GM18951 (cell line): Measurements from ENCODE around the gene EFCC1.

Source experiments
- POLR2A ChIP-seq: IDR thresholded peaks from 4 replicates; pipeline ENCODE4 v1.6.1; 2011; ENCODE audit warnings: mild to moderate bottlenecking; ENCODE audit not compliant: insufficient read length, insufficient read depth; ENCODE audit errors: extremely low read depth
- in situ Hi-C: fragments of 300-500 bp; cut with MboI; formaldehyde crosslinking; loops from one replicate; pipeline ENCODE4 v1.12.0; 2022; ENCODE audit warnings: low sequenced_read_pairs, mixed read lengths, inconsistent platforms; ENCODE audit not compliant: unreplicated experiment

Gene EFCC1

DNA sequence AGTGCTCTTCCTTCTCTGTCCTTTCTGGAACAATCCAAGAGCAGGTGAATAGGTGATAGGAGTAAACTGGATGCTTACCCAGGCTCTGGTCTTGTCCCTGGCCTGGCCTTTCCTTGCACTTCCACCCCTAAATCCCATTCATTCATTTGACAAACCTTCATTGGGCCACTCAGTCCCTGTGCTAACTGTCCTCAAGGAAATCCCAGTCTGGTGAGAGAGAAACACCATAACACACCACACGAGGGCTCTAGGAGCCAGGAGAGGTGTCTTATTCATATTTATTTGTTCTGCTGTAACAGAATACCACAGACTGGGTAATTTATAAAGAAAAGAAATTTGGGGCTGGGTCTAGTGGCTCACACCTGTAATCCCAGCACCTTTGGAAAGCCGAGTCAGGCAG lies 22.8 kb downstream of the EFCC1 start:
- in situ Hi-C loops: no loop called here
- no peak for TF ChIP-seq POLR2A

GRCh38 chr3:129025108-129025507 lies 24.0 kb downstream of the EFCC1 start:
- in situ Hi-C loops: no loop called here
- TF ChIP-seq POLR2A: no peak

- in situ Hi-C loops: no loop called here
- no peak for TF ChIP-seq POLR2A
Measured at GRCh38 chr3:129025691-129026435, 24.8 kb downstream of the EFCC1 start.

- in situ Hi-C loops: no loop called here
- peak; percentile 58 for TF ChIP-seq POLR2A
Measured at GRCh38 chr3:129026728-129027543, 25.8 kb downstream of the EFCC1 start.

- no peak for TF ChIP-seq POLR2A
- in situ Hi-C loops: no loop called here
Measured at GRCh38 chr3:129027544-129027880, 26.4 kb downstream of the EFCC1 start.

GRCh38 chr3:129028866-129029265 lies 27.8 kb downstream of the EFCC1 start:
- in situ Hi-C loops: no loop called here
- no peak for TF ChIP-seq POLR2A

DNA sequence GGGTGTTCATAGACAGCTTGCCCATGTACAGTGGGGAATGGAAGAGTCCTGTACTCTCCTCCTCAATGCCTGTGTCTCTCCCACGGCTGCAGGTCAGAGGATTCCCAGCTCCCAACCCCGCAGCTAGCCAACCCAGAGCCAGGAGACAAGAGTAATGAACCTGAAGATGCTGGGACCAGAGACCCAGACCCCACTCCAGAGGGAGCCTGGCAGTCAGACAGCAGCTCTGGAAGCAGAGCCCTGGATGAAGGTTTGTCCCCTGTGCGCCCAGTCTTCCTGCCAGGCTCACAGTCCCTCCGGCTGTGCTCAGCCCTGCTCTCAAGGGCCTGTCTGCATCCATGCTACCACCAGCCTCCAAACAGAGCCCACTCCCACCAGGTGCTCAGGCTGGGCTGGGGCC lies 29.5 kb downstream of the EFCC1 start:
- in situ Hi-C loops: no loop called here
- no peak for TF ChIP-seq POLR2A

DNA sequence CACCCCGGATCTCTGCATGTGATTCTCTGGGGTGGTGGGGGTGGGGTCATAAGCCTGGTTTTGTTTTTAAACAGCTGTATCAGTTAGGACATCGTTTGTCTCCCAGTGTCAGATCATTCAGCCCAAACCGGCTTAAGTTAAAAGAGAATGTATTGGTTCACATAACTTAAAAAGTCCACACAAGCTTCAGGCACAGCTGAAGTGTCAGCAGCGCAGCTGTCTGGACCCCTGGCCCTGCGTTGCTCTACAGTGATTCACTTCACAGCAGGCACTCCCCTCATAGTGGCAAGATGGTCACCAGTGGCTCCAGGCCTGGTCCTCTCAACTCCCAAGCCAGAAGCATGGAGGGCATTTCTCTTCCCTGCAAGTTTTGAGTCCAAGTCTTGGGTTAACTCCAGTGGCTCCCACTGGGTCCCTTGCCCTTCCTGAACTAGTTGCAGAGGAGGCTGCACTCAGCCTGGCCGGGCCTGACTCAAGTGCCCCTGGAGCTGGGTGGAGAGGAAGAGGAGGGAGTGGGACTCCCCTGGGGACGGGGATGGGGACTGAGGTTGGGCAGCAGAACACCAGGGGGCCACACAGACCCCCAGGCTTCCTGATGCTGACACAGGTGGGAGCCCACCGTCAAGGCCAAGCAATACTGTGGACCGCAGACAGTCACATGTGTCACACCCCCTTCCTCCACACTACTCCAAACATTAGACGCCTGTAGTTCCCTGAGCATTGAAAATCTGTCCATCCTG lies 30.5 kb downstream of the EFCC1 start:
- in situ Hi-C loops: no loop called here
- TF ChIP-seq POLR2A: no peak

- in situ Hi-C loops: no loop called here
- no peak for TF ChIP-seq POLR2A
Measured at GRCh38 chr3:129032716-129033115, 31.6 kb downstream of the EFCC1 start.

DNA sequence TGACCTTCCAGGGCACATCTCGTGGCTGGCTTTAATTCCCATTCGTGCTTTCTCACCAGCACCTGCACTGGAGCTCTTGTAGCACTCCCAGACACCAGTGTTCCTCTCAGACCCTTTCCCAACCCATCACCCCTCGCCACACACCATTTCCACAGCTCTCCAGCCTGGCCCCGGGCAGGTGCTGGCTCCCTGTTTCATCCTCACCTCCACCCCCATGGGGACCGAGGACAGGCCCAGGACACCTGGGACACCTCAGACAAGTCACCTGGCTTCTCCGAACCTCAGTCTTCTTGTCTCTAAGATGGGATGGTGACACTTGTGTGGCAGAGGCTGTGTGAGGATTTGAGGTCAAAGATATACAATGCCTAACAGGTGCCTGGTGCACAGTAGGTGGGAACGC lies 32.0 kb downstream of the EFCC1 start:
- in situ Hi-C loops: no loop called here
- TF ChIP-seq POLR2A: no peak

DNA sequence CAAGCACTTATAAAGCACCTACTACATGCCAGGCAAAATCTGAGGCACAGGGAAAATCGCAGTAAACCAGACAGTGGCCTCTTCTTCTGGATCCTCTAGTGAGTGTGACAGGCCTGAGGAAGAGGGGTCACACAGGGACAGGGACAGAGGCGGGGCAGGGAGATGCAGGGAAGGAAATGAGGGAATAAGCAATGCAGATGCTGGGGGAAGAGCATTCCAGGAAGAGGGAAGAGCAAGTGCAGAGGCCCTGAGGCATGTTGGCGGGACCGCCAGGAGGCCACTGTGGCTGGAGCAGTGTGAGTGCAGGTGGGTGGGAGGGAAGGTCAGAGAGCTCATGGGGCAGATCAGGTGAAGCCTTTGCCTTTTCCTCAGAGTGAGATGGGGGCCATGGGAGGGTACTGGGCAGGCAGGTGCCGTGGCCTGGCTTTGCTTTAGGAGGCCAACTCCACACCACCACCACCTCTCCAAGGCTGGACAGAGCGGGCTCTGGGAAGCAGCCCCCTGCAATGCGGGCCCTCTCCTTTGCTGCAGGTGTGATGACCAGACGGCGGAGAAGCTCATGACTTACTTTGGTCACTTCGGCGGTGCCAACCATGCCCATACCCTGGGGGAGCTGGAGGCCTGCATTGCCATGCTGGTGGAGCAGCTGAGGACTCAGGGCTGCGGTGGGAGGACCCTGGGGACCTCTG lies 32.7 kb downstream of the EFCC1 start:
- in situ Hi-C loops: no loop called here
- no peak for TF ChIP-seq POLR2A

DNA sequence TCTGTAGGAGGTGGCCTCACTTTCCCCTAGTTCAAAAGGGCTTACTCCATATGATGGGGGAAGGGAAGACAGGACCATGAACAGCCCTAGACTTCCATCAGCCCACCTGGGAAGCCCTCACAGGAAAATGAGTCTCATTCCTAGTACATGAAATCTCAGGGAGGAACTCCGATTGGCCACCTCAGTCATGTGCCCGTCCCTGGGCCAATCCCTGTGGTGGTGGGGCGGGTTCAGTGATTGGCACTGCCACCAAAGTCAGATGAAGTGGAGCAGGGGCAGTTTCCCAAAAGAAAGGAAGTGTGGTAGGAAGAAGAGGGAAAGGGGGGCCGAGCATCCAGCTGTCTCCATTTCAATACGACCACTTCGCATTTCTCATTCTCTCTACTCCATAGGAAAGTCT lies 33.5 kb downstream of the EFCC1 start:
- no peak for TF ChIP-seq POLR2A
- in situ Hi-C loops: no loop called here
